Measurements from ENCODE around the gene CPSF3.

GRCh38 chr2:9430316-9431293 is 7.2 kb downstream of the CPSF3 start:
- TF ChIP-seq CTCF (IDR thresholded peaks at IDR 0.05) (no peak), EZH2 (IDR thresholded peaks at IDR 0.05; ENCODE audit: borderline replicate concordance, insufficient read depth, low read depth, low read length, poor library complexity, severe bottlenecking) (no peak)

Measured in B cell (primary cell).